ENCODE measurements around the gene SOX6. TPM values are rescaled to one million over a fixed set of nuclear protein-coding genes. Genes with fewer than 3 reads are reported as not detected.

Gene SOX6
- total RNA-seq, 4 donors from 2014 or later = 5.7 to 23.8 (median 18.4) TPM

DNA sequence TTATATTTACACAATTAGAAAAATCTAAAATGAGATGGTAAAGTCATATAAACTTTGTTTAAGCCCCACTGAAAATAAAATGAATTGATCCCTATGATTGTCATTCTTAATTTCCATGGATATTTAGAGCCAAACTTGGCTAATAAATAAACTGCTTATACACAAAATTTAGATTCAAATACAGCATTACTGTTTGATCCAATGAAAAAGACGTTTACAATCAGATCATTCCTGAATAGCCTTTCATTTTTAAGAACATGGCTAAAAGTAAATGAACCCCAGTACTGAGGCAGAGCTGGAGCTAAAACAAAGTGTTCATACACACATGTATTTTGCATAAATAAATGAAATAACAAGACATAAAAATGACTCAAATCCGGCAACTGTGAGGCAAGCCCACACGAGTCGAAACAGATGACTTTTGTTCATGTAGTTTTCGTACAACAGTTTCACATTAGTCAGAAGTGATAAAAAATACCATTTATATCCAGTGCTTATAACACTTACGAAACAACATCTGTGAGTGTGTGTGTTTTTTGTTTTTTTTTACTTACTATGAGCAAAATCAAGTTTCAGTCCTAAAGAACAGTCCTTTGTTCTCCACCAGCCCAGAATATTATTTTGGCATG is 386.5 kb downstream of the SOX6 start:
- DNase-seq (ENCODE audit: low spot score in 2 of 2) = no peak
- WGBS, 2 donors = 29 to 44% methylated on average over 6 of the region's 6 CpGs
- no peaks in the 10 kb centered on the region for H3K9me3 ChIP-seq
- no peak for TF ChIP-seq CTCF (IDR thresholded peaks at IDR 0.05)
- TF ChIP-seq POLR2A (IDR thresholded peaks at IDR 0.05) = no peak
- TF ChIP-seq EP300 (IDR thresholded peaks at IDR 0.05) = peak in 1 of 2 donors; percentile 81
- peak overlapping the region; percentile 32 to 87 (median 71) for H3K27ac ChIP-seq
- peaks cover 0 to 5% (median 0%) of the 10 kb centered on the region in 3 donors for H3K36me3 ChIP-seq
- no peaks in the 10 kb centered on the region for H3K27me3 ChIP-seq
- H3K4me3 ChIP-seq = peak overlapping the region in 3 of 4 donors; percentile 2 to 26 (median 4)
- peaks cover 0 to 43% (median 19%) of the 10 kb centered on the region in 4 donors for H3K4me1 ChIP-seq

GRCh38 chr11:15969281-15969680 is 387.1 kb downstream of the SOX6 start:
- Histone ChIP-seq H3K4me1 (peaks cover 0 to 43% (median 19%) of the 10 kb centered on the region in 4 donors), H3K9me3 (no peaks in the 10 kb centered on the region), H3K27me3 (no peaks in the 10 kb centered on the region), H3K36me3 (peaks cover 0 to 5% (median 0%) of the 10 kb centered on the region in 3 donors), H3K27ac (peak overlapping the region; percentile 32 to 87 (median 71)), H3K4me3 (peak overlapping the region in 3 of 4 donors; percentile 2 to 26 (median 4))
- WGBS, 2 donors = 29 to 37% methylated on average over 4 of the region's 4 CpGs
- peak; percentile 46 to 61 for DNase-seq (ENCODE audit: low spot score in 2 of 2)
- TF ChIP-seq EP300 (IDR thresholded peaks at IDR 0.05) (peak in 1 of 2 donors; percentile 44), POLR2A (IDR thresholded peaks at IDR 0.05) (no peak), CTCF (IDR thresholded peaks at IDR 0.05) (no peak)

DNA sequence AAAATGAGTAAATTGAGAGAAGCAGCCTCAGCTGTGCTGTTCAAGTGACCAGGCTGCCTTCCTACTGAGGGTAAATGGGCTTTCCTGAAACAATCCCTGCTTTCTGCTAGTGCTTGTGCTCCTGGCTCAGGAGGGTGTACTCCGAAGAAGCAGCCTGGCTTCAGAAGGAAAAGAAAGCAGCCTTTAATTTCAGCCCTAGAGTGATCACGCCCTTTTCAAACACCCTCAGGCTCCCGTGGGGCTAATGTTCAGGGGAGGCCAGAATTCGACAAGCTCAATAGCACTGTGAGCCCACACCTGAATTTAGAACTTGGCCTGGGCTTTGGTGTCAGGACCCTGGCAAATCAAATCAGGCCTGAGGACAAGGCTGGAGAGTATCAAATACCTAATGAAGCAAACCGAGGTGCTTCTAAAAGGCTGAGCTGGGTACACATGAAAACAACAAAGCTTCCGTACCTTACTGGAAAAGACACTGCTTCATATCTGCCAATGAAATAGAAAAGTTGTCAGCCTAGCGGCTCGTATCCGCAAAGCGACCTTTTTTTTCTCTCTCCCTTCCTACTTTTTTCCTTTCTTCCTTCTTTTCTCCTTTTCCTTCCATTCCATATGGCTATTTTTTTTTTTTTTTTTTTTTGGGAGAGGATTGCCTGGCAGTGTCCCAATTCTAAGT is 387.8 kb downstream of the SOX6 start:
- H3K4me1 ChIP-seq = peaks cover 0 to 43% (median 19%) of the 10 kb centered on the region in 4 donors
- H3K4me3 ChIP-seq = no peak overlapping the region
- H3K27me3 ChIP-seq = no peaks in the 10 kb centered on the region
- peak in 1 of 2 donors; percentile 31 for DNase-seq (ENCODE audit: low spot score in 2 of 2)
- H3K9me3 ChIP-seq = no peaks in the 10 kb centered on the region
- H3K27ac ChIP-seq = peak overlapping the region; percentile 64 to 87 (median 71)
- H3K36me3 ChIP-seq = peaks cover 0 to 5% (median 0%) of the 10 kb centered on the region in 3 donors
- TF ChIP-seq CTCF (IDR thresholded peaks at IDR 0.05) = no peak
- TF ChIP-seq POLR2A (IDR thresholded peaks at IDR 0.05) = no peak
- TF ChIP-seq EP300 (IDR thresholded peaks at IDR 0.05) = no peak
- WGBS, 2 donors = 64 to 66% methylated on average over 10 of the region's 10 CpGs

DNA sequence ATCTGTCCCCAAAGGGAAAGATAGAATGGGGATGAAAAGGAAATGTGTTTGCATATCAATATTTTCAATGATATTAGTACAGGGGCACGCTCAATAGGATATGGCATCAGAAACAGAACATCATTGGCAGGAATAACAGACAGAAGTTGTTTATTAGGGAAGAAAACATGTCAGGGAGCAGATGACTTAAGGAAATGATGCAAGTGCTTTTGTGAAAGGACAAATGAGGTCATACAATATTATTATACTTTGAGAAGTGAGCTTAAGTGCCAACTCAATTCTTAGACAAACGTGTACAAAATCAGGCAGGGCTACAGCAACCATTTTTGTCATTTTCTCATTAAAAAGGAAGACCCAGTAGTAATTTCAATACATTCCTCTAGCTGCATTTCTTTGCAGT is 388.4 kb downstream of the SOX6 start:
- Histone ChIP-seq H3K4me3 (no peak overlapping the region), H3K9me3 (no peaks in the 10 kb centered on the region), H3K36me3 (peaks cover 0 to 3% (median 0%) of the 10 kb centered on the region in 3 donors), H3K27me3 (no peaks in the 10 kb centered on the region), H3K4me1 (peaks cover 0 to 43% (median 19%) of the 10 kb centered on the region in 4 donors), H3K27ac (peak overlapping the region; percentile 57 to 87 (median 70))
- WGBS, 2 donors = 38 to 47% methylated on average over 2 of the region's 2 CpGs
- DNase-seq (ENCODE audit: low spot score in 2 of 2) = no peak
- TF ChIP-seq CTCF (IDR thresholded peaks at IDR 0.05) (no peak), POLR2A (IDR thresholded peaks at IDR 0.05) (no peak), EP300 (IDR thresholded peaks at IDR 0.05) (peak; percentile 54 to 60)

- Histone ChIP-seq H3K36me3 (no peaks in the 10 kb centered on the region), H3K4me3 (no peak overlapping the region), H3K27ac (peak overlapping the region in 2 of 4 donors; percentile 38 to 87), H3K27me3 (no peaks in the 10 kb centered on the region), H3K9me3 (no peaks in the 10 kb centered on the region), H3K4me1 (peaks cover 0 to 43% (median 19%) of the 10 kb centered on the region in 4 donors)
- TF ChIP-seq POLR2A (IDR thresholded peaks at IDR 0.05) (no peak), EP300 (IDR thresholded peaks at IDR 0.05) (no peak)
- DNase-seq (ENCODE audit: low spot score in 2 of 2) = no peak
- WGBS, 2 donors = 84 to 87% methylated on average over 2 of the region's 2 CpGs
These were observed 389.2 kb downstream of the SOX6 start for GRCh38 chr11:15967166-15967565.
